HepG2 (cell line): ENCODE results near the gene TMEM117. TPM values are rescaled to one million over a fixed set of nuclear protein-coding genes. Genes with fewer than 3 reads are reported as not detected.

Experiments used
- ATAC-seq: fragments of 200-7000 bp; cut with Tn5 transposase; 3 replicates; pipeline ENCODE4 v1.9.1; 2020; ENCODE audit warnings: mild to moderate bottlenecking, moderate library complexity
- BruUV-seq: library from RNA; stranded (reverse); fragments of 400-500 nt; replicated peaks from 2 replicates; lab custom pipeline; 2021; lab: Mats Ljungman, UMichigan
- CTCF ChIA-PET: fragments of 300-600 bp; formaldehyde crosslinking; extraction: SDS; loops from one replicate; lab custom pipeline; 2021; ENCODE audit warnings: low total read pairs, inconsistent platforms, low intra/inter-chr PET ratio; lab: Yijun Ruan, JAX
- POLR2A ChIA-PET: fragments of 350-600 bp; sonication (Branson Sonifier 250); formaldehyde crosslinking; loops from one replicate; lab custom pipeline; 2020; ENCODE audit warnings: antibody characterized with exemption, inconsistent platforms; lab: Yijun Ruan, JAX
- DNase-seq: peaks from one replicate; pipeline ENCODE4 v3.0.0-alpha.2; 2015; ENCODE audit warnings: low spot score
- FAIRE-seq: peaks from 3 replicates; lab custom pipeline; 2011; peaks lifted over from hg19 to GRCh38; lab: Jason Lieb, UNC
- H2AFZ ChIP-seq: one replicate; pipeline ENCODE4 v1.6.1; 2011; ENCODE audit warnings: low read length, inconsistent platforms
- H3K27ac ChIP-seq: fragments of 300-600 bp; 3 replicates; pipeline ENCODE4 v1.8.0; 2011; ENCODE audit warnings: mixed run types, mild to moderate bottlenecking, mixed read lengths, low read length, inconsistent platforms; ENCODE audit not compliant: insufficient read depth; ENCODE audit errors: extremely low read length
- H3K27me3 ChIP-seq, 2 experiments: fragments of 200-600 bp in 1 of 2; 2 replicates in 1 of 2; 3 replicates in 1 of 2; pipeline versions ENCODE4 v1.6.0 to v1.8.0; 2011; ENCODE audit warnings: low read length in 2 of 2, mild to moderate bottlenecking in 2 of 2, moderate library complexity in 2 of 2, inconsistent platforms in 1 of 2; ENCODE audit not compliant: insufficient read depth in 2 of 2, control insufficient read depth in 1 of 2
- H3K36me3 ChIP-seq, 2 experiments: fragments of 200-600 bp in 1 of 2; replicated peaks in 1 of 2; 2 replicates in 1 of 2; 3 replicates in 1 of 2; pipeline versions ENCODE4 v1.5.1 to v1.8.0; 2011; ENCODE audit warnings: low read length in 2 of 2, inconsistent platforms in 1 of 2; ENCODE audit not compliant: insufficient read depth in 2 of 2, control insufficient read depth in 1 of 2
- H3K4me1 ChIP-seq: 2 replicates; pipeline ENCODE4 v1.5.1; 2012; ENCODE audit warnings: low read length, inconsistent platforms; ENCODE audit not compliant: insufficient read depth
- H3K4me2 ChIP-seq: 2 replicates; pipeline ENCODE4 v1.6.0; 2011; ENCODE audit warnings: low read depth, low read length, inconsistent platforms
- H3K4me3 ChIP-seq, 3 experiments: fragments of 200-600 bp in 1 of 3; sonication (generic), shearing (Covaris generic) in 1 of 3; replicated peaks in 1 of 3; 2 replicates each; pipeline ENCODE4 v1.5.1; 2011 to 2016; ENCODE audit warnings: low read length in 3 of 3, inconsistent platforms in 2 of 3, low read depth in 2 of 3, mild to moderate bottlenecking in 2 of 3, control low read depth in 1 of 3, mixed read lengths in 1 of 3; ENCODE audit not compliant: insufficient read depth in 1 of 3
- H3K79me2 ChIP-seq: one replicate; pipeline ENCODE4 v1.6.1; 2011; ENCODE audit warnings: low read length, inconsistent platforms; ENCODE audit not compliant: insufficient read depth
- H3K9ac ChIP-seq: 2 replicates; pipeline ENCODE4 v1.6.0; 2011; ENCODE audit warnings: mild to moderate bottlenecking, low read depth, low read length, inconsistent platforms; ENCODE audit not compliant: insufficient read depth
- H3K9me3 ChIP-seq: 2 replicates; pipeline ENCODE4 v1.5.1; 2012; ENCODE audit warnings: mild to moderate bottlenecking, low read length
- H4K20me1 ChIP-seq: 2 replicates; pipeline ENCODE4 v1.6.0; 2011; ENCODE audit warnings: inconsistent platforms, mild to moderate bottlenecking, low read length, moderate library complexity; ENCODE audit not compliant: insufficient read depth
- ATF7 ChIP-seq, 2 experiments: fragments of 450-650 bp in 1 of 2; sonication (generic) in 1 of 2; formaldehyde crosslinking in 1 of 2; IDR thresholded peaks; 2 replicates each; pipeline versions ENCODE4 v1.4.0 to v1.6.1; 2016 to 2020; ENCODE audit warnings: antibody characterized with exemption in 1 of 2, mild to moderate bottlenecking in 1 of 2, missing genetic modification reagents in 1 of 2
- FOXA1 ChIP-seq, 2 experiments: fragments of 450-650 bp in 1 of 2; sonication (generic) in 1 of 2; formaldehyde crosslinking in 1 of 2; IDR thresholded peaks; 2 replicates each; pipeline versions ENCODE4 v1.4.0 to v1.6.1; 2016 to 2020; ENCODE audit warnings: missing genetic modification reagents in 1 of 2
- FOXA3 ChIP-seq: IDR thresholded peaks from 2 replicates; pipeline ENCODE4 v1.6.1; 2016; ENCODE audit warnings: missing genetic modification reagents, missing compliant biosample characterization
- GTF3A ChIP-seq: sonication (generic); formaldehyde crosslinking; conservative IDR thresholded peaks from 2 replicates; pipeline ENCODE4 v1.4.0; 2020; ENCODE audit warnings: mild to moderate bottlenecking, missing genetic modification reagents
- HOXA3 ChIP-seq: sonication (generic); formaldehyde crosslinking; IDR thresholded peaks from 2 replicates; pipeline ENCODE4 v1.5.0; 2020; ENCODE audit warnings: missing genetic modification reagents
- NR2F1 ChIP-seq, 2 experiments: fragments of 450-650 bp in 1 of 2; formaldehyde crosslinking in 1 of 2; IDR thresholded peaks; 2 replicates each; pipeline versions ENCODE4 v1.5.0 to v1.6.1; 2016 to 2020; ENCODE audit warnings: mild to moderate bottlenecking in 1 of 2, missing compliant biosample characterization in 1 of 2, missing genetic modification reagents in 1 of 2, moderate library complexity in 1 of 2
- NR2F2 ChIP-seq: IDR thresholded peaks from 2 replicates; pipeline ENCODE4 v1.6.1; 2012; ENCODE audit warnings: low read depth, inconsistent platforms, borderline replicate concordance
- NR2F6 ChIP-seq, 2 experiments: IDR thresholded peaks; 2 replicates each; pipeline ENCODE4 v1.6.1; 2016; ENCODE audit warnings: antibody characterized with exemption in 1 of 2, mild to moderate bottlenecking in 1 of 2
- SOX13 ChIP-seq, 3 experiments: fragments of 450-650 bp in 1 of 3; sonication (generic) in 1 of 3; formaldehyde crosslinking in 1 of 3; IDR thresholded peaks in 2 of 3; conservative IDR thresholded peaks in 1 of 3; 2 replicates each; pipeline versions ENCODE4 v1.5.0 to v1.6.1; 2016 to 2020; ENCODE audit warnings: antibody characterized with exemption in 1 of 3, mild to moderate bottlenecking in 1 of 3, missing compliant biosample characterization in 1 of 3, missing genetic modification reagents in 1 of 3, moderate library complexity in 1 of 3
- ZBTB8A ChIP-seq: sonication (generic); formaldehyde crosslinking; IDR thresholded peaks from 2 replicates; pipeline ENCODE4 v1.4.0; 2020; ENCODE audit warnings: mild to moderate bottlenecking, low read depth, missing genetic modification reagents, borderline replicate concordance
- WGBS: methylation state at CpG from one replicate; pipeline ENCODE4 v1.1.6; 2017; ENCODE audit warnings: low lambda C conversion rate; 5-methylcytosine and 5-hydroxymethylcytosine counted together
- in situ Hi-C: cut with HindIII; loops from 2 replicates; pipeline ENCODE4 v1.10.0; 2017; ENCODE audit warnings: low pct_unique_long_range_greater_than_20kb; ENCODE audit not compliant: extremely low pct_ligation_motif_present
- intact Hi-C: fragments of 100-400 bp; cut with micrococcal nuclease; formaldehyde crosslinking; loops from one replicate; pipeline ENCODE4 v1.10.0; 2022; ENCODE audit not compliant: unreplicated experiment
- polyA plus RNA-seq, 8 experiments: library from polyadenylated mRNA; depleted of rRNA in 3 of 8; stranded (reverse) in 7 of 8; unstranded in 1 of 8; fragments of >200 nt; fragmentation: Illumina TruSeq in 4 of 8; extraction: Trizol in 4 of 8; gene quantifications; 2 replicates each; pipeline versions ENCODE4 v1.2.1 to v1.2.3, GENCODE V29; 2011 to 2016; ENCODE audit warnings: low read depth in 4 of 8, missing spikeins in 1 of 8, mixed read lengths in 1 of 8; ENCODE audit not compliant: insufficient read depth in 1 of 8
- total RNA-seq, 5 experiments: library from RNA; depleted of rRNA; stranded (reverse); fragments of >200 nt; fragmentation: Illumina TruSeq; extraction: Trizol; gene quantifications; 2 replicates each; pipeline ENCODE4 v1.2.3, GENCODE V29; 2016; ENCODE audit warnings: low read depth in 1 of 5
- TF ChIP-seq, protein P1 (sequence below): IDR thresholded peaks from 2 replicates; pipeline ENCODE4 v1.4.0; 2020; ENCODE audit warnings: mild to moderate bottlenecking, missing genetic modification reagents

TMEM117 gene
- total and polyA plus RNA-seq, 2 of the 13 experiments (the other 11 are each of a cell fraction or from before 2014, with no cell fraction given) = 2.8 to 8.5 TPM

DNA sequence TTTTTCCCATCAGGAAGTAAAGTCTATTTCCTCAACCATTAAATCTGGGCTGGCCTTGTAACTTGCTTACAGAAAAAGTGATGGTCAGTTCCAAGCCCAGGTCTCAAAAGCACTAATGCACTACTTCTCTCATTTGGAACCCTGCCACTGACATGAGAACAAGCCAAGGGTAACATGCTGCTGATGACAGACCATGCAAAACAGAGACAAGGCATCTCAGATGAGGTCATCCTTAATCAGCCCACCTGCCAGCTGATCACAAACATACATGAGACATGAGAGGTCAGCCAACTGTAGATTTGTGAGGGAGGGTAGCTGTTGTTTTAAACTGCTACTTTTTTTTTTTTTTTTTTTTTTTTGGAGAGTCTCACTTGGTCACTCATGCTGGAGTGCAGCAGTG lies 45.9 kb upstream of the TMEM117 start:
- in situ Hi-C loops (no loop called here), intact Hi-C loops (no loop called here)
- no peaks in the 10 kb centered on the region; a peak in 1 of 5 replicates for H3K36me3 ChIP-seq
- no peaks in the 10 kb centered on the region for H3K79me2 ChIP-seq
- H3K4me1 ChIP-seq = no peaks in the 10 kb centered on the region
- no peak for FAIRE-seq
- H3K27me3 ChIP-seq = no peaks in the 10 kb centered on the region
- TF ChIP-seq GTF3A (CRISPR knock-in tag) (no peak), ATF7 (IDR thresholded peaks at IDR 0.05) (peak; percentile 50; the same call in 1 of the 2 replicates), ATF7 (CRISPR knock-in tag; IDR thresholded peaks at IDR 0.05) (no peak)
- TF ChIP-seq, all 625 proteins: peak for 1
- DNase-seq (no peak), ATAC-seq (no peak)
- Histone ChIP-seq H3K9me3 (no peaks in the 10 kb centered on the region), H3K4me2 (no peak overlapping the region), H2AFZ (no peak overlapping the region), H4K20me1 (no peaks in the 10 kb centered on the region), H3K9ac (no peak overlapping the region), H3K27ac (no peak overlapping the region), H3K4me3 (no peak overlapping the region)
- ChIA-PET POLR2A (no interaction called here), CTCF (no interaction called here)
- BruUV-seq = no TSS peak

DNA sequence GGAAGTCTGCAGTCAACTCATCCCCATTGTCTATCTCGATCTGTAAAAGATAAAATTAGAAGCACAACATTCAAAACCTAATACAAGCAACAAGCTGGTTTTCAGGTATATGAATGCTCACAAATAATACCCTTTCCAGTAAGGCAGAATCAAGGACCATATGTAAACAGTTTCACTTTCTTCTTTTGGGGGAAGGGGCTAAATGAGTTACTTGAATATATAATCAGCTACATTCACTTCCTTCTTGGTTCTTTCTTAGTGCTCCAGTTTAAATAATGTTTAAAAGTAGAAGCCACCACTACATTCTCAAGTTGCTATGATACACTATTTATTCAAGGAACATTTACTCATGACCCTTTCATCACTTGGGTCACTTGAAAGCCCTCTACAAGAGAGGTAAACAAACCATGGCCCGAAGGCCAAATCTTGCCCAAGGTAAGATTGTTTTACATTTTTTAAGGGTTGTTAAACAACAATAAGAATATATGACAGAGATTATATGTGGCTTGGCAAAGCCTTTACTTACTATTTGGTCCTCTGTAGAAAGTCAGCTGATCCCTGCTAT lies 40.1 kb upstream of the TMEM117 start:
- 49% methylated on average over 2 of the region's 2 CpGs for whole genome bisulfite sequencing

More for the DNA sequence above, 40.1 kb upstream of the TMEM117 start:
- in situ Hi-C loops (no loop called here), intact Hi-C loops (no loop called here)
- H3K79me2 ChIP-seq = no peaks in the 10 kb centered on the region
- H3K9ac ChIP-seq = no peak overlapping the region
- no TSS peak for BruUV-seq
- no peak overlapping the region for H3K4me2 ChIP-seq
- peak; percentile 60 for DNase-seq
- peak; percentile 71 for ATAC-seq
- H3K4me3 ChIP-seq = no peak overlapping the region
- H3K27ac ChIP-seq = peak overlapping the region; percentile 33
- ChIA-PET CTCF (no interaction called here), POLR2A (interaction anchor here (1.4 to 2.4 kb wide), 2 partner anchors 10 to 11 kb away, joined by 3 to 7 read pairs; partner anchors contain the start of gene TWF1)
- H4K20me1 ChIP-seq = no peaks in the 10 kb centered on the region
- no peak overlapping the region for H2AFZ ChIP-seq
- no peak for FAIRE-seq
- H3K4me1 ChIP-seq = peaks cover 13% of the 10 kb centered on the region
- no peaks in the 10 kb centered on the region for H3K9me3 ChIP-seq
- TF ChIP-seq HOXA3 (CRISPR knock-in tag) = no peak
- peak; percentile 17; the same call in 1 of the 2 replicates for TF ChIP-seq FOXA3 (CRISPR knock-in tag)
- peak; percentile 67; the same call in 1 of the 2 replicates for TF ChIP-seq NR2F2
- no peak for TF ChIP-seq SOX13 (IDR thresholded peaks at IDR 0.05)
- peak in 1 of 2 experiments; percentile 13; a peak in 1 of 4 replicates for TF ChIP-seq SOX13 (CRISPR knock-in tag; conservative IDR thresholded peaks at IDR 0.05 in 1 of 2, IDR thresholded peaks at IDR 0.05 in 1 of 2)
- TF ChIP-seq, protein P1, sequence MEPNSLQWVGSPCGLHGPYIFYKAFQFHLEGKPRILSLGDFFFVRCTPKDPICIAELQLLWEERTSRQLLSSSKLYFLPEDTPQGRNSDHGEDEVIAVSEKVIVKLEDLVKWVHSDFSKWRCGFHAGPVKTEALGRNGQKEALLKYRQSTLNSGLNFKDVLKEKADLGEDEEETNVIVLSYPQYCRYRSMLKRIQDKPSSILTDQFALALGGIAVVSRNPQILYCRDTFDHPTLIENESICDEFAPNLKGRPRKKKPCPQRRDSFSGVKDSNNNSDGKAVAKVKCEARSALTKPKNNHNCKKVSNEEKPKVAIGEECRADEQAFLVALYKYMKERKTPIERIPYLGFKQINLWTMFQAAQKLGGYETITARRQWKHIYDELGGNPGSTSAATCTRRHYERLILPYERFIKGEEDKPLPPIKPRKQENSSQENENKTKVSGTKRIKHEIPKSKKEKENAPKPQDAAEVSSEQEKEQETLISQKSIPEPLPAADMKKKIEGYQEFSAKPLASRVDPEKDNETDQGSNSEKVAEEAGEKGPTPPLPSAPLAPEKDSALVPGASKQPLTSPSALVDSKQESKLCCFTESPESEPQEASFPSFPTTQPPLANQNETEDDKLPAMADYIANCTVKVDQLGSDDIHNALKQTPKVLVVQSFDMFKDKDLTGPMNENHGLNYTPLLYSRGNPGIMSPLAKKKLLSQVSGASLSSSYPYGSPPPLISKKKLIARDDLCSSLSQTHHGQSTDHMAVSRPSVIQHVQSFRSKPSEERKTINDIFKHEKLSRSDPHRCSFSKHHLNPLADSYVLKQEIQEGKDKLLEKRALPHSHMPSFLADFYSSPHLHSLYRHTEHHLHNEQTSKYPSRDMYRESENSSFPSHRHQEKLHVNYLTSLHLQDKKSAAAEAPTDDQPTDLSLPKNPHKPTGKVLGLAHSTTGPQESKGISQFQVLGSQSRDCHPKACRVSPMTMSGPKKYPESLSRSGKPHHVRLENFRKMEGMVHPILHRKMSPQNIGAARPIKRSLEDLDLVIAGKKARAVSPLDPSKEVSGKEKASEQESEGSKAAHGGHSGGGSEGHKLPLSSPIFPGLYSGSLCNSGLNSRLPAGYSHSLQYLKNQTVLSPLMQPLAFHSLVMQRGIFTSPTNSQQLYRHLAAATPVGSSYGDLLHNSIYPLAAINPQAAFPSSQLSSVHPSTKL (CRISPR knock-in tag) = peak; percentile 26; the same call in 1 of the 2 replicates
- peak; percentile 76 for TF ChIP-seq NR2F6 (IDR thresholded peaks at IDR 0.05)
- TF ChIP-seq NR2F6 (CRISPR knock-in tag; IDR thresholded peaks at IDR 0.05) = no peak
- TF ChIP-seq FOXA1 (IDR thresholded peaks at IDR 0.05) = no peak
- TF ChIP-seq FOXA1 (CRISPR knock-in tag; IDR thresholded peaks at IDR 0.05) = peak; percentile 36; the same call in 1 of the 2 replicates
- TF ChIP-seq NR2F1 (CRISPR knock-in tag; IDR thresholded peaks at IDR 0.05) = peak; percentile 49 to 74; a peak in 3 of 4 replicates
- no peak for TF ChIP-seq ZBTB8A (CRISPR knock-in tag)
- H3K27me3 ChIP-seq = no peaks in the 10 kb centered on the region; a peak in 1 of 5 replicates
- H3K36me3 ChIP-seq = peaks cover 0 to 34% of the 10 kb centered on the region in 2 experiments; a peak in 4 of 5 replicates
